Renal cortical epithelial cell (primary cell): ENCODE measurements around the gene OS9. TPM values are rescaled to one million over a fixed set of nuclear protein-coding genes. Genes with fewer than 3 reads are reported as not detected.

Source experiments
- DNase-seq: peaks from one replicate; pipeline ENCODE4 v3.0.0-alpha.2; 2011; ENCODE audit warnings: low read depth
- total RNA-seq: library from RNA; depleted of rRNA; stranded (reverse); fragments of >200 nt; gene quantifications from 2 replicates; pipeline ENCODE4 v1.2.3, GENCODE V29; 2014

Gene OS9
- total RNA-seq, 1 donor from 2014 or later: 325 TPM

- DNase-seq: no peak
Observed at GRCh38 chr12:57723630-57723962, 29.7 kb downstream of the OS9 start.

- DNase-seq: no peak
Observed at GRCh38 chr12:57724003-57724935, 30.3 kb downstream of the OS9 start.

- DNase-seq: no peak
Observed at GRCh38 chr12:57724936-57725740, 31.2 kb downstream of the OS9 start.

- no peak for DNase-seq
Observed at GRCh38 chr12:57725851-57726150, 31.9 kb downstream of the OS9 start.

GRCh38 chr12:57726151-57726883 lies 32.4 kb downstream of the OS9 start:
- peak; percentile 43 for DNase-seq

- DNase-seq: peak; percentile 9
Observed at GRCh38 chr12:57726884-57727757, 33.2 kb downstream of the OS9 start.

- peak; percentile 20 for DNase-seq
Observed at GRCh38 chr12:57727758-57728395, 33.9 kb downstream of the OS9 start.

GRCh38 chr12:57729321-57729844 lies 35.5 kb downstream of the OS9 start:
- DNase-seq: no peak

GRCh38 chr12:57730336-57731067 lies 36.6 kb downstream of the OS9 start:
- no peak for DNase-seq

- DNase-seq: no peak
Observed at GRCh38 chr12:57731411-57732080, 37.6 kb downstream of the OS9 start.

- DNase-seq: no peak
Observed at GRCh38 chr12:57732270-57732669, 38.3 kb downstream of the OS9 start.

GRCh38 chr12:57732726-57733593 lies 39.0 kb downstream of the OS9 start:
- DNase-seq: no peak

GRCh38 chr12:57733928-57734327 lies 40.0 kb downstream of the OS9 start:
- no peak for DNase-seq

GRCh38 chr12:57734591-57734990 lies 40.7 kb downstream of the OS9 start:
- no peak for DNase-seq

GRCh38 chr12:57735198-57735855 lies 41.4 kb downstream of the OS9 start:
- no peak for DNase-seq

GRCh38 chr12:57735952-57736740 lies 42.2 kb downstream of the OS9 start:
- no peak for DNase-seq
